ENCODE measurements around the gene KRT75. TPM values are rescaled to one million over a fixed set of nuclear protein-coding genes. Genes with fewer than 3 reads are reported as not detected.

KRT75 gene
- total and polyA plus RNA-seq, 2 of the 4 experiments (the other 2 are of a cell fraction), result not detected

DNA sequence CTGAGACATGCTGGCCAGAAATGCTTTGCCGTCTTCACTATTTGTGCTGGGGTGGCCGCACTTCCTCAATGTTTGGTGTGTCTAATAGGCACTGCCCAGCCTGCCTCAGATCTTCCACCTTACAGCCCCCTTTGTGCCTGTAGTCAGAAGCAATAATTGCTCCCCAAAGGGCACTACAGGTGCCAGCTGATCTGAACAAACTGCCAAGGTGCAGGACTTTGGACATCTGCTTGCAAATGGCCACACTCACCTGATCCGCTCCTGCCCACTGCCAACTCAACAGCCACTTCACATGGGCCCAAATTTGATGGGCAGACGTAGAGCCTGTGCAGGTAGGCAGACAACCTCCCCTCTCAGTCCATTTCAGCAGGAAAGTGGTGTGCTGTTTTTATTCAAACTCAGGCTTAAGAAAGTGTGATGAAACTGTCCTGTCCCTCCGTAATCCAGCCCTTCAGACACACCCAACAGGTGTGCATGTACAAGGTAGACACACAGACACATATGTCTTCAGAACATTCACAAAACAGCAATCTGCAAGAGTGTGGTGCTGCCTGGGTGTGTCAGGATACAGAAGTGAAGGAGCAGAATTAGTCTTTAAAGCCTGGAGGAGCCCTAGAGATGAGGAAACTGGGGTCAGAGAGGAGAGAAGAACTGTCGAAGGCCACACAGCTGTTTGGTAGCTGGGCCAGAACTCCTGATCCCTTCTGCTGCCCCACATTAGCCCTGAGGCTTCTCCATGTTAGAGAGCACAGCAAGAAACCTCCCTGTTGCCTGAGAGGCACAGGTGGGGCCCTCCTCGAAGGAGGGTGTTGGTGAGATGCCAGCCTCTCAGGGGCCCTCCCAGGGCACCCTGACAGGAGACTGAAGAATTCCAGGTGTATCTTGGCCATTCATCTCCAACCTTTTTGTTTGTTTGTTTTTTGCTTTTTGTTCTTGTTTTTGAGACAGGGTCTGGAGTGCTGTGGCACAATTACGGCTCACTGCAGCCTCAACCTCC, 4.4 kb upstream of the KRT75 start:
- Histone ChIP-seq H2AK5ac (ENCODE audit: low read depth, low read length) (no peak overlapping the region), H3K56ac (ENCODE audit: extremely low read depth, insufficient read depth, low read length) (no peak overlapping the region), H3K9ac (ENCODE audit: low read depth, low read length) (no peak overlapping the region), H3K9me1 (ENCODE audit: insufficient read depth, low read length) (no peaks in the 10 kb centered on the region), H3K9me3 (ENCODE audit: control insufficient read depth, insufficient read depth, low read length) (no peaks in the 10 kb centered on the region), H4K8ac (ENCODE audit: low read depth in 2 of 2, low read length in 2 of 2) (no peak overlapping the region), H3K4ac (ENCODE audit: low read depth, low read length) (no peak overlapping the region), H3K79me1 (ENCODE audit: low read depth in 1 of 2, low read length in 2 of 2) (no peaks in the 10 kb centered on the region), H4K5ac (ENCODE audit: low read depth, low read length) (no peak overlapping the region), H2AFZ (replicated peaks; ENCODE audit: low read length, poor library complexity) (no peak overlapping the region), H4K91ac (ENCODE audit: insufficient read depth, low read depth, low read length) (no peak overlapping the region), H2BK20ac (ENCODE audit: low read depth, low read length) (no peak overlapping the region), H2AK9ac (replicated peaks; ENCODE audit: low read depth, low read length, poor library complexity) (no peak overlapping the region), H2BK5ac (ENCODE audit: low read depth, low read length, poor library complexity, severe bottlenecking) (no peak overlapping the region), H3K18ac (ENCODE audit: low read depth, low read length) (no peak overlapping the region), H3K4me2 (ENCODE audit: low read depth, low read length) (no peak overlapping the region), H2BK15ac (ENCODE audit: low read depth, low read length) (no peak overlapping the region), H3K27ac (ENCODE audit: insufficient read depth, low read length) (no peak overlapping the region), H3K4me3 (ENCODE audit: insufficient read depth, low read depth, low read length) (no peak overlapping the region), H3K36me3 (ENCODE audit: control insufficient read depth, insufficient read depth, low read length) (no peaks in the 10 kb centered on the region), H3K4me1 (ENCODE audit: control insufficient read depth, insufficient read depth, low read length) (no peaks in the 10 kb centered on the region; the same call in 1 of the 2 replicates), H3K27me3 (ENCODE audit: control insufficient read depth, insufficient read depth, low read length) (peaks cover 2% of the 10 kb centered on the region; the same call in 1 of the 2 replicates), H3K14ac (replicated peaks; ENCODE audit: low read depth, low read length) (no peak overlapping the region), H2BK120ac (ENCODE audit: low read depth, low read length) (no peak overlapping the region), H4K20me1 (ENCODE audit: insufficient read depth, low read length) (no peaks in the 10 kb centered on the region), H3K23ac (ENCODE audit: low read depth, low read length) (no peak overlapping the region)
- BruUV-seq (replicated peaks), result no TSS peak
- ChIA-PET POLR2A (ENCODE audit: unreplicated experiment) (no interaction called here), CTCF (no interaction called here)
- DNase-seq (no peak), ATAC-seq (ENCODE audit: low read depth) (no peak)
- dilution Hi-C loops (cut with HindIII; ENCODE audit: low sequenced_read_pairs, unreplicated experiment) (no loop called here), intact Hi-C loops (cut with micrococcal nuclease) (no loop called here), in situ Hi-C loops (cut with MboI; ENCODE audit: low sequenced_read_pairs) (no loop called here)
- no CpG with 5 or more reads among the region's 8 CpGs for WGBS, 2 experiments (ENCODE audit: extremely low coverage in 2 of 2, insufficient read length in 1 of 2)
- TF ChIP-seq, protein P1, sequence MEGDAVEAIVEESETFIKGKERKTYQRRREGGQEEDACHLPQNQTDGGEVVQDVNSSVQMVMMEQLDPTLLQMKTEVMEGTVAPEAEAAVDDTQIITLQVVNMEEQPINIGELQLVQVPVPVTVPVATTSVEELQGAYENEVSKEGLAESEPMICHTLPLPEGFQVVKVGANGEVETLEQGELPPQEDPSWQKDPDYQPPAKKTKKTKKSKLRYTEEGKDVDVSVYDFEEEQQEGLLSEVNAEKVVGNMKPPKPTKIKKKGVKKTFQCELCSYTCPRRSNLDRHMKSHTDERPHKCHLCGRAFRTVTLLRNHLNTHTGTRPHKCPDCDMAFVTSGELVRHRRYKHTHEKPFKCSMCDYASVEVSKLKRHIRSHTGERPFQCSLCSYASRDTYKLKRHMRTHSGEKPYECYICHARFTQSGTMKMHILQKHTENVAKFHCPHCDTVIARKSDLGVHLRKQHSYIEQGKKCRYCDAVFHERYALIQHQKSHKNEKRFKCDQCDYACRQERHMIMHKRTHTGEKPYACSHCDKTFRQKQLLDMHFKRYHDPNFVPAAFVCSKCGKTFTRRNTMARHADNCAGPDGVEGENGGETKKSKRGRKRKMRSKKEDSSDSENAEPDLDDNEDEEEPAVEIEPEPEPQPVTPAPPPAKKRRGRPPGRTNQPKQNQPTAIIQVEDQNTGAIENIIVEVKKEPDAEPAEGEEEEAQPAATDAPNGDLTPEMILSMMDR (conservative IDR thresholded peaks at IDR 0.05; ENCODE audit: low read depth, low read length), result no peak
- TF ChIP-seq USF2 (IDR thresholded peaks at IDR 0.05; ENCODE audit: low read depth, low read length) (no peak), POLR2A (IDR thresholded peaks at IDR 0.05; ENCODE audit: low read depth, low read length) (no peak), BHLHE40 (IDR thresholded peaks at IDR 0.05; ENCODE audit: low read depth, low read length) (no peak), FOS (IDR thresholded peaks at IDR 0.05; ENCODE audit: low read depth, low read length) (no peak), RCOR1 (IDR thresholded peaks at IDR 0.05; ENCODE audit: insufficient replicate concordance, low read length) (no peak), RFX5 (IDR thresholded peaks at IDR 0.05; ENCODE audit: low read depth, low read length) (no peak), MXI1 (IDR thresholded peaks at IDR 0.05; ENCODE audit: borderline replicate concordance, low read depth, low read length) (no peak), NFE2L2 (IDR thresholded peaks at IDR 0.05; ENCODE audit: low read depth, low read length) (no peak), CHD1 (IDR thresholded peaks at IDR 0.05; ENCODE audit: low read depth, low read length) (no peak), RAD21 (IDR thresholded peaks at IDR 0.05; ENCODE audit: low read length) (no peak), ELK1 (IDR thresholded peaks at IDR 0.05; ENCODE audit: borderline replicate concordance, low read depth, low read length) (no peak), CEBPB (IDR thresholded peaks at IDR 0.05; ENCODE audit: low read depth, low read length) (no peak), MAFK (IDR thresholded peaks at IDR 0.05; ENCODE audit: low read depth, low read length) (no peak), MAZ (IDR thresholded peaks at IDR 0.05; ENCODE audit: borderline replicate concordance, low read depth, low read length) (no peak)

Measured in IMR-90 (cell line).